ENCODE results near the gene HK1.

HK1 gene

GRCh38 chr10:69356187-69356586 lies 77.9 kb downstream of the HK1 start:
- Histone ChIP-seq H3K36me3 (peaks cover 12% of the 10 kb centered on the region), H3K9me3 (ENCODE audit: severe bottlenecking) (no peaks in the 10 kb centered on the region)
- DNase-seq: no peak

GRCh38 chr10:69358148-69358795 lies 80.0 kb downstream of the HK1 start:
- Histone ChIP-seq H3K4me3 (ENCODE audit: low read depth, low read length) (no peak overlapping the region), H3K27ac (no peak overlapping the region), H3K9me3 (ENCODE audit: severe bottlenecking) (no peaks in the 10 kb centered on the region), H3K27me3 (ENCODE audit: insufficient read depth, low read depth, severe bottlenecking) (no peaks in the 10 kb centered on the region), H3K36me3 (peaks cover 8% of the 10 kb centered on the region)
- no peak for DNase-seq
- TF ChIP-seq CTCF (IDR thresholded peaks at IDR 0.05; ENCODE audit: low read depth, low read length): 0 out of 2 replicates have a peak, but pooled peaks have one; percentile 13

More at GRCh38 chr10:69356187-69356586, 77.9 kb downstream of the HK1 start:
- no peak for TF ChIP-seq CTCF (IDR thresholded peaks at IDR 0.05; ENCODE audit: low read depth, low read length)
- Histone ChIP-seq H3K4me3 (ENCODE audit: low read depth, low read length) (no peak overlapping the region), H3K27me3 (ENCODE audit: insufficient read depth, low read depth, severe bottlenecking) (no peaks in the 10 kb centered on the region), H3K27ac (no peak overlapping the region)

- Histone ChIP-seq H3K27me3 (ENCODE audit: insufficient read depth, low read depth, severe bottlenecking) (no peaks in the 10 kb centered on the region), H3K36me3 (peaks cover 8% of the 10 kb centered on the region), H3K4me3 (ENCODE audit: low read depth, low read length) (no peak overlapping the region), H3K9me3 (ENCODE audit: severe bottlenecking) (no peaks in the 10 kb centered on the region), H3K27ac (no peak overlapping the region)
- no peak for DNase-seq
- TF ChIP-seq CTCF (IDR thresholded peaks at IDR 0.05; ENCODE audit: low read depth, low read length): no peak
Measured at GRCh38 chr10:69359148-69359547, 80.9 kb downstream of the HK1 start.

- TF ChIP-seq CTCF (IDR thresholded peaks at IDR 0.05; ENCODE audit: low read depth, low read length): no peak
- peak overlapping the region; percentile 95 for H3K27ac ChIP-seq
- H3K4me3 ChIP-seq (ENCODE audit: low read depth, low read length): no peak overlapping the region
- peaks cover 10% of the 10 kb centered on the region for H3K36me3 ChIP-seq
- no peaks in the 10 kb centered on the region for H3K9me3 ChIP-seq (ENCODE audit: severe bottlenecking)
- no peaks in the 10 kb centered on the region for H3K27me3 ChIP-seq (ENCODE audit: insufficient read depth, low read depth, severe bottlenecking)
- DNase-seq: no peak
Measured at GRCh38 chr10:69359594-69359993, 81.3 kb downstream of the HK1 start.

GRCh38 chr10:69360485-69361302 lies 82.4 kb downstream of the HK1 start:
- H3K27me3 ChIP-seq (ENCODE audit: insufficient read depth, low read depth, severe bottlenecking): no peaks in the 10 kb centered on the region
- peaks cover 20% of the 10 kb centered on the region for H3K36me3 ChIP-seq
- H3K4me3 ChIP-seq (ENCODE audit: low read depth, low read length): no peak overlapping the region
- H3K9me3 ChIP-seq (ENCODE audit: severe bottlenecking): no peaks in the 10 kb centered on the region
- peak; percentile 51 for DNase-seq
- H3K27ac ChIP-seq: peak overlapping the region; percentile 95
- no peak for TF ChIP-seq CTCF (IDR thresholded peaks at IDR 0.05; ENCODE audit: low read depth, low read length)
